Upper lobe of right lung (tissue), 1 donor: ENCODE results near the gene CD244. TPM values are rescaled to one million over a fixed set of nuclear protein-coding genes. Genes with fewer than 3 reads are reported as not detected.

Source experiments
- ATAC-seq: fragments of 200-7000 bp; cut with Tn5 transposase; one replicate; pipeline ENCODE4 v1.9.1; 2020; ENCODE audit warnings: mild to moderate bottlenecking, moderate library complexity
- DNase-seq: peaks from one replicate; pipeline ENCODE4 v3.0.0-alpha.2; 2020
- H3K27ac ChIP-seq: fragments of 200-600 bp; one replicate; pipeline ENCODE4 v1.8.0; 2022
- H3K27me3 ChIP-seq: fragments of 200-600 bp; one replicate; pipeline ENCODE4 v1.8.0; 2022; ENCODE audit warnings: mild to moderate bottlenecking
- H3K36me3 ChIP-seq: fragments of 200-600 bp; one replicate; pipeline ENCODE4 v1.8.0; 2022
- H3K4me1 ChIP-seq: fragments of 200-600 bp; one replicate; pipeline ENCODE4 v1.8.0; 2022
- H3K4me3 ChIP-seq: fragments of 200-600 bp; one replicate; pipeline ENCODE4 v1.8.0; 2022; ENCODE audit warnings: mild to moderate bottlenecking
- H3K9me3 ChIP-seq: fragments of 200-600 bp; one replicate; pipeline ENCODE4 v1.8.0; 2022
- intact Hi-C: fragments of 100-400 bp; cut with DNase I; formaldehyde crosslinking; loops from one replicate; pipeline ENCODE4 v1.11.0; 2022
- total RNA-seq: library from RNA; stranded (reverse); fragmentation: NEBNext Ultra II Directional; extraction: Animal tissue kit (Norgen Biotek cat#: 25700); gene quantifications from one replicate; pipeline ENCODE4 v1.2.1, GENCODE V29; 2021
- TF ChIP-seq, protein P1 (sequence below): fragments of 200-600 bp; IDR thresholded peaks from one replicate; pipeline ENCODE4 v1.8.0; 2022; ENCODE audit warnings: antibody characterized with exemption
- donor health status: DM: no; HTN: yes; CAD: no; lungs with severe emphysema.

The CD244 gene
- total RNA-seq, 1 donor from 2014 or later: 3.0 TPM

DNA sequence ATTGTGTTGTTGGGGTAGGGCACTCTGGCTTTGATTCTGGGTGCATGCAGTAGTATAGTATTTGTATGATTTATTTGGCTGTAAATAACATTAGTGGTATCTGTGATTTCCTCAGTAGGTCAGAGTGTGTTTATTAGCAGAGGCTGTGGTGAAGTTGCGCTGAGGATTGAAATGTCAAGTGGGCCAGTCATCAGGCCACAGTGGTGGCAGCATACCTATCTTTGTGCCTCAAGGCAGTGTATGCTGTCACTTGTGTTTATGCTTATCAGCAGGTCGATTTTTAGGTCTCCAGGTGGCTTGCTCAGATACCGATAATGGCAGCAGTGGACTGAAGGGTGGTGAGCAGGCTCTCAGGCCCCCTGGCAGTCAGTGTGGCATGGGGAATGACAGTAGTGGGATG, 55.4 kb downstream of the CD244 start:
- intact Hi-C loops: no loop called here
- Histone ChIP-seq H3K4me3 (no peak overlapping the region), H3K27me3 (no peaks in the 10 kb centered on the region), H3K4me1 (no peaks in the 10 kb centered on the region), H3K27ac (no peak overlapping the region), H3K9me3 (peaks cover 4% of the 10 kb centered on the region), H3K36me3 (no peaks in the 10 kb centered on the region)
- TF ChIP-seq, protein P1, sequence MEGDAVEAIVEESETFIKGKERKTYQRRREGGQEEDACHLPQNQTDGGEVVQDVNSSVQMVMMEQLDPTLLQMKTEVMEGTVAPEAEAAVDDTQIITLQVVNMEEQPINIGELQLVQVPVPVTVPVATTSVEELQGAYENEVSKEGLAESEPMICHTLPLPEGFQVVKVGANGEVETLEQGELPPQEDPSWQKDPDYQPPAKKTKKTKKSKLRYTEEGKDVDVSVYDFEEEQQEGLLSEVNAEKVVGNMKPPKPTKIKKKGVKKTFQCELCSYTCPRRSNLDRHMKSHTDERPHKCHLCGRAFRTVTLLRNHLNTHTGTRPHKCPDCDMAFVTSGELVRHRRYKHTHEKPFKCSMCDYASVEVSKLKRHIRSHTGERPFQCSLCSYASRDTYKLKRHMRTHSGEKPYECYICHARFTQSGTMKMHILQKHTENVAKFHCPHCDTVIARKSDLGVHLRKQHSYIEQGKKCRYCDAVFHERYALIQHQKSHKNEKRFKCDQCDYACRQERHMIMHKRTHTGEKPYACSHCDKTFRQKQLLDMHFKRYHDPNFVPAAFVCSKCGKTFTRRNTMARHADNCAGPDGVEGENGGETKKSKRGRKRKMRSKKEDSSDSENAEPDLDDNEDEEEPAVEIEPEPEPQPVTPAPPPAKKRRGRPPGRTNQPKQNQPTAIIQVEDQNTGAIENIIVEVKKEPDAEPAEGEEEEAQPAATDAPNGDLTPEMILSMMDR: no peak
- DNase-seq: no peak
- ATAC-seq: no peak

DNA sequence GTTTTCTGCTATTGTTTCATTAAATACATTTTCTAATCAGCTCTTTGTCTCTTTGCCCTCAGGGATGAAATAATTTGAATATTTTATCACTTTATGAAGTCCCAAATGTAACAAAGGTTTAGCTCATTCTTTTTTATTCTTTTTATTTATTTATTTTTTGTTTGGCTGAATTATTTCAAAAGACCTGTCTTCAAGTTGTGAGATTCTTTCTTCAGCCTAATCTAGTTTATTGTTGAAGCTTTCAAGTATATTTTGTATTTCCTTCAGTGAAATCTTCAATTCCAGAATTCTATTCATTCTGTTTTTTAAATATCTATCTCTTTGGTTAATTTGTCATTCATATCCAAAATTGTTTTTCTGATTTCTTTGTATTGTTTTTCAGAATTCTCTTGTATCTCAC, 55.9 kb downstream of the CD244 start:
- H3K9me3 ChIP-seq: peaks cover 4% of the 10 kb centered on the region
- DNase-seq (no peak), ATAC-seq (no peak)
- no peak overlapping the region for H3K4me3 ChIP-seq
- H3K27me3 ChIP-seq: no peaks in the 10 kb centered on the region
- intact Hi-C loops: no loop called here
- H3K36me3 ChIP-seq: no peaks in the 10 kb centered on the region
- TF ChIP-seq, protein P1: no peak
- no peaks in the 10 kb centered on the region for H3K4me1 ChIP-seq
- no peak overlapping the region for H3K27ac ChIP-seq

DNA sequence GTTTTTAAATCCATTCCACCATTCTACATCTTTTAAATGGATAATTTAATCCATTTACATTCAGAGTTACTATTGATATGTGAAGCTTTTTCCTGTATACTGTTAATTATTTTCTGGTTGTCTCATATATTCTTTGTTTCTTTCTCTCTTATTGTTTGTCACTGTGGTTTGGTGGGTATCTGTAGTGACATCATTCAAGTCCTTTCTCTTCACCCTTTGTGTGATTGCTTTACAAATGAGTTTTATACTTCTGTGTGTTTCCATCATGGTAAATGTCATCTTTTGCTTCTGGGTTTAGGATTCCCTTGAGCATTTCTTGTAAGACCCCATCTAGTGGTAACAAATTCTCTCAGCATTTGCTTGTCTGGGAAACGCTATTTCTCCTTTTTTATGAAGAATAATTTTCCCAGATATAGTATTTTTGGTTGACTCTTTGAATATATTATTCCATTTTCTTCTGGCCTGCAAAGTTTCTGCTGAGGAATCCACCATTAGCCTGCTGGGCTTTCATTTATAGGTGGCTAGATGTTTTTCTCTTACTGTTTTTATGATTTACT, 56.5 kb downstream of the CD244 start:
- ATAC-seq (no peak), DNase-seq (no peak)
- Histone ChIP-seq H3K4me3 (no peak overlapping the region), H3K4me1 (no peaks in the 10 kb centered on the region), H3K27ac (no peak overlapping the region), H3K36me3 (no peaks in the 10 kb centered on the region), H3K27me3 (no peaks in the 10 kb centered on the region), H3K9me3 (peaks cover 4% of the 10 kb centered on the region)
- intact Hi-C loops: no loop called here
- TF ChIP-seq, protein P1: no peak

DNA sequence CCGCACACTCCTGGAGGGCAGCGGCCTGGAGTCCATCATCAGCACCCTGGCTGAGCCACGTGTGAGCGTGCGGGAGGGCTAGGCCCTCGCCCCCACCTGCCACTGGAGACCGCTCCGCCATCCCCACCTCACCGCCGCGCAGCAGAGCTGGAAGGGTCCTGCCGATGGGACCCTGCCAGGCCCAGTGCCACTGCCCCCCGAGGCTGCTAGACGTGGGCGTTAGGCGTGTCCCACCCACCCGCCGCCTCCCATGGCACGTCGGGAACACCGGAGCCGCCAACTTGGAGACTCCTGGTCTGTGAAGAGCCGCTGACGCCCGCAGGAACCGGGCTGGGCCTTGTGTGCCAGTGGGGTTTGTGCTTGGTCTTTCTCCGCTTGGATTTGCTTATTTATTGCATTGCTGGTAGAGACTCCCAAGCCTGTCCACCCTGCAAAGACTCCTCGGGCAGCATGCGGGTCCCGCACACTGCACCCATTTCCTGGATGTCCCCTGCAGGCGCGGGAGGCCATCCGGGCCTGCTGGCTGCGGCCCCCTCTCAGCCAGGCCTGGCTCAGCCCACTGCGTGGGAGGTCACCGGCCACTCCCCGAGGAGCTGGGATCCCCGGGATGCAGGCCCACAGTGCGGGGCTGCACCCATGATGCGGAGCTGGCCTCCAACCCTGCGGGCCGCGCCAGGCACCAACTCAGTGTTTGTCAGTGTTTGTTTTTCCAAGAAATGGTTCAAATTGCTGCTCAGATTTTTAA, 60.7 kb downstream of the CD244 start:
- no peaks in the 10 kb centered on the region for H3K4me1 ChIP-seq
- no peaks in the 10 kb centered on the region for H3K36me3 ChIP-seq
- intact Hi-C loops: no loop called here
- ATAC-seq (peak; percentile 12), DNase-seq (no peak)
- peaks cover under 1% of the 10 kb centered on the region for H3K9me3 ChIP-seq
- TF ChIP-seq, protein P1: no peak
- no peak overlapping the region for H3K4me3 ChIP-seq
- no peaks in the 10 kb centered on the region for H3K27me3 ChIP-seq
- no peak overlapping the region for H3K27ac ChIP-seq

DNA sequence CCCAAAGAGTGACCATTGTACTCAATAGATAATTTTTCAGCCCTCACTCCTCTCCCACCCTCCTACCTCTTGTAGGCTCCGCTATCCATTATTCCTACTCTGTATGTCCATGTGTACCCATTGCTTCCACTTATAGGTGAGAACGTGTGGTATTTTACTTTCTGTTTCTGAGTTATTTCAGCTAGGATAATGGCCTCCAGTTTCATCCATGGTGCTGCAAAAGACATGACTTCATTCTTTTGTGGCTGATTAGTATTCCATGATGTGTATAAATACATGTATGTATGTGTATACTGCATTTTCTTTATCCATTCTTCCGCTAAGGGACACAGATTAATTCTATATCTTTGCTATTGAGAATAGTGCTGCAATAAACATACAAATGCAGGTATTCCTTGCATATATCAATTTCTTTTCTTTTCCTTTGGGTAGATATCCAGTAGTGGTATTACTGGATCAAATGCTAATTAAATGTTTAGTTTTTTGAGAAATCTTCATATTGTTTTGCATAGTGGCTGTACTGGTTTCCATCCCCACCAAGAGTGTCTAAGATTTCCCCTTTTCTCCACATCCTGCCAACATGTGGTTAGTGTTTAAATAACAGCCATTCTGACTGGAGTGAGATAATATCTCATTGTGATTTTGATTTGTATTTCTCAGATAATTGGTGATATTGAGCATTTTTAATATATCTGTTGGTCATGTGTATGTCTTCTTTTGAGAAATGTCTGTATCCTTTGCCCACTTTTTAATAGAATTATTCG, 61.9 kb downstream of the CD244 start:
- Histone ChIP-seq H3K27ac (no peak overlapping the region), H3K9me3 (no peaks in the 10 kb centered on the region), H3K36me3 (no peaks in the 10 kb centered on the region), H3K4me3 (no peak overlapping the region), H3K27me3 (no peaks in the 10 kb centered on the region), H3K4me1 (no peaks in the 10 kb centered on the region)
- ATAC-seq (no peak), DNase-seq (no peak)
- intact Hi-C loops: no loop called here
- TF ChIP-seq, protein P1: no peak
